Trophoblast cell (in vitro differentiated cells and primary cell): ENCODE measurements around the gene FOSL2.

Source experiments
- DNase-seq, 2 donors: peaks; one replicate each; pipeline ENCODE4 v3.0.0-alpha.2; 2016
- H2AFZ ChIP-seq: 2 replicates; pipeline ENCODE4 v1.6.1; 2013; ENCODE audit warnings: low read length, moderate library complexity, mild to moderate bottlenecking; ENCODE audit not compliant: insufficient read depth, poor library complexity
- H2AK5ac ChIP-seq: 2 replicates; pipeline ENCODE4 v1.6.1; 2013; ENCODE audit warnings: mild to moderate bottlenecking, low read length
- H2BK120ac ChIP-seq: 2 replicates; pipeline ENCODE4 v1.6.1; 2013; ENCODE audit warnings: low read length, mild to moderate bottlenecking, moderate library complexity; ENCODE audit not compliant: insufficient read depth, poor library complexity
- H2BK12ac ChIP-seq: 2 replicates; pipeline ENCODE4 v1.6.1; 2013; ENCODE audit warnings: mild to moderate bottlenecking, low read length, moderate library complexity
- H2BK5ac ChIP-seq: 2 replicates; pipeline ENCODE4 v1.6.1; 2013; ENCODE audit warnings: low read length, low read depth, moderate library complexity, mild to moderate bottlenecking; ENCODE audit not compliant: poor library complexity
- H3K14ac ChIP-seq: 2 replicates; pipeline ENCODE4 v1.6.1; 2013; ENCODE audit warnings: mild to moderate bottlenecking, low read length
- H3K18ac ChIP-seq: 2 replicates; pipeline ENCODE4 v1.6.1; 2013; ENCODE audit warnings: mild to moderate bottlenecking, low read length
- H3K23ac ChIP-seq: 2 replicates; pipeline ENCODE4 v1.6.1; 2013; ENCODE audit warnings: low read length
- H3K27ac ChIP-seq: 2 replicates; pipeline ENCODE4 v1.5.1; 2013; ENCODE audit warnings: low read depth, mild to moderate bottlenecking, inconsistent platforms, low read length, moderate library complexity
- H3K27me3 ChIP-seq: 2 replicates; pipeline ENCODE4 v1.6.1; 2013; ENCODE audit warnings: inconsistent platforms, mild to moderate bottlenecking, low read length, moderate library complexity; ENCODE audit not compliant: insufficient read depth
- H3K36me3 ChIP-seq, 2 experiments: 1 replicate in 1 of 2; 2 replicates in 1 of 2; pipeline ENCODE4 v1.6.1; 2013; ENCODE audit warnings: low read length in 2 of 2, mild to moderate bottlenecking in 2 of 2, moderate library complexity in 1 of 2; ENCODE audit not compliant: insufficient read depth in 2 of 2, control insufficient read depth in 1 of 2
- H3K4ac ChIP-seq: 2 replicates; pipeline ENCODE4 v1.6.1; 2013; ENCODE audit warnings: low read depth, mild to moderate bottlenecking, low read length, moderate library complexity
- H3K4me1 ChIP-seq, 2 experiments: 1 replicate in 1 of 2; 2 replicates in 1 of 2; pipeline ENCODE4 v1.6.1; 2013; ENCODE audit warnings: low read length in 2 of 2, mild to moderate bottlenecking in 2 of 2, moderate library complexity in 1 of 2; ENCODE audit not compliant: insufficient read depth in 2 of 2, control insufficient read depth in 1 of 2
- H3K4me2 ChIP-seq: 2 replicates; pipeline ENCODE4 v1.6.1; 2013; ENCODE audit warnings: inconsistent platforms, mild to moderate bottlenecking, low read length, moderate library complexity
- H3K4me3 ChIP-seq: 2 replicates; pipeline ENCODE4 v1.5.1; 2013; ENCODE audit warnings: mild to moderate bottlenecking, low read depth, low read length, inconsistent platforms
- H3K79me1 ChIP-seq: one replicate; pipeline ENCODE4 v1.6.1; 2013; ENCODE audit warnings: low read length
- H3K79me2 ChIP-seq: 2 replicates; pipeline ENCODE4 v1.6.1; 2013; ENCODE audit warnings: low read length, mild to moderate bottlenecking; ENCODE audit not compliant: control insufficient read depth, insufficient read depth, poor library complexity
- H3K9ac ChIP-seq: 2 replicates; pipeline ENCODE4 v1.6.1; 2013; ENCODE audit warnings: mild to moderate bottlenecking, low read length
- H3K9me3 ChIP-seq: 2 replicates; pipeline ENCODE4 v1.6.1; 2013; ENCODE audit warnings: low read depth, mild to moderate bottlenecking, control low read depth, inconsistent platforms, low read length; ENCODE audit not compliant: insufficient read depth
- H4K12ac ChIP-seq: 2 replicates; pipeline ENCODE4 v1.6.1; 2013; ENCODE audit warnings: low read depth, mild to moderate bottlenecking, low read length, moderate library complexity
- H4K8ac ChIP-seq: 2 replicates; pipeline ENCODE4 v1.6.1; 2013; ENCODE audit warnings: low read depth, mild to moderate bottlenecking, low read length, moderate library complexity
- H4K91ac ChIP-seq: one replicate; pipeline ENCODE4 v1.6.1; 2013; ENCODE audit warnings: low read depth, mild to moderate bottlenecking, low read length, moderate library complexity
- WGBS: extraction: QIAGEN DNeasy Blood & Tissue Kit; methylation state at CpG from one replicate; pipeline ENCODE4 v1.1.7; 2013; ENCODE audit warnings: missing lambda C conversion rate; ENCODE audit not compliant: insufficient read length, insufficient coverage; ENCODE audit errors: extremely low coverage; 5-methylcytosine and 5-hydroxymethylcytosine counted together

Gene FOSL2

DNA sequence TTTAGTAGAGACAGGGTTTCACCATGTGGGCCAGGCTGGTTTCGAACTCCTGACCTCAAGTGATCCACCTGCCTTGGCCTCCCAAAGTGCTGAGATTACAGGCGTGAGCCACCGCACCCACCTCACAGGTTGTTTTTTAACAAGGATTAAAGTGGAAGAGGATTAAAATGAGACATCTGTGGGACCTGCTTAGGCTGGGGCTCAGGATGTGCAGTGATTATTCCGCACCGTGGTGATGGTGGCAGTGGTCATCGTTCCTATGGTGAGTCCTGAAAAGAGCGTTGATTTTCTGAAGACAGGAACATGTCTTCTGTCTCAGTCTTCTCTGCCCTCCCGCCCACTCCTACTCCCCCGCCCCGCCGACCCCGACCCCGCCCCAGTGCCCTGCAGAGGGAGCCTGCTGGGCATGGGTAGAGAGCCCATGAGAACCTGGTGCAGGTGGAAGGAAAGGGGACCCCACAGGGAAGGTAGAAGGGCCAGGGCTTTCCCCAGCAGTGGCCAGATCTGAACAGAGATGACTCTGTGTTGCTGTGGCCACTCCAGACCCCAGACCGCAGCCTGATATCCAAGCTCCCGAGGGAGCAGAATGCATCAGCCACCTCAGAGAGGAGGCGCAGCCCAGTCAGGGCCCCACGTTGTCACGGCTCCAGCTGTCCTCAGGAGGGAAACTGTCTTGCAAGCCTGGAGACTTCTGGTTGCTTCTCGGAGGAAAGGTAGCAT lies 34.5 kb upstream of the FOSL2 start:
- no CpG with 5 or more reads among the region's 19 CpGs for WGBS
- H3K4me1 ChIP-seq, result peaks cover 25 to 34% of the 10 kb centered on the region in 2 experiments

DNA sequence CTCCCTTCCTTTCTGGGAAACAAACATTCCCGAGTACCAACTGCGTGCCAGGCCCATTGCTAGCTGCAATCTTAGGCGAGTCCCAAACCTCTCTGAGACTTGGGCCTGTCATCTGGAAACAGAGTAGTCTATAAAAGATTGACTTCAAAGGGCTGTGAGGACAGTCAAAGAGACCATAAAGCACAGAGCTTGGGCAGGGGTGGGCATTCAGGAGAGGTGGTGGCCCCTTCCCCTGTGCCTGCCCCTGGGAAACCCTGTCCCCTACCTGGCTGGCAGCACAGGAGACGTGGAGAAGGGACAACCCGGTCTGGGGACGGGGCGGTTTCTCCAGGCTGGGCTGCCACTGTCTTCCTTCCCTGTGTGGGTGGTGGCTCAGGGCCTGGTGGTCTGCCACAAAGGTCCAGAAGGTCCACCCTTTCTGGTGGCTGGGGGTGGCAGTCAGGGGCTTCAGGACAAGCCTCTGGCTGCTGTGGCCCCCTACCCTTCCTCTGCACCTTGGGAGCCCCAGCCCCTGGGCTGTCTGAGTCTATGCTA lies 33.9 kb upstream of the FOSL2 start:
- Histone ChIP-seq H4K8ac (no peak overlapping the region), H3K4me1 (peaks cover 31 to 41% of the 10 kb centered on the region in 2 experiments), H3K79me1 (peaks cover 17% of the 10 kb centered on the region), H3K79me2 (peaks cover 4% of the 10 kb centered on the region), H3K23ac (no peak overlapping the region), H2BK5ac (no peak overlapping the region), H3K4me3 (no peak overlapping the region), H4K12ac (no peak overlapping the region), H3K36me3 (no peaks in the 10 kb centered on the region), H2AK5ac (peak overlapping the region; percentile 5), H4K91ac (peak overlapping the region; percentile 8), H2AFZ (no peak overlapping the region), H3K4me2 (no peak overlapping the region), H3K9ac (no peak overlapping the region), H3K4ac (no peak overlapping the region), H3K27ac (no peak overlapping the region), H2BK120ac (peak overlapping the region; percentile 28), H3K27me3 (no peaks in the 10 kb centered on the region), H3K18ac (no peak overlapping the region), H3K9me3 (no peaks in the 10 kb centered on the region), H3K14ac (no peak overlapping the region), H2BK12ac (no peak overlapping the region)
- no CpG with 5 or more reads among the region's 7 CpGs for WGBS
- no peak for DNase-seq

More for the DNA sequence above, 34.5 kb upstream of the FOSL2 start:
- Histone ChIP-seq H3K36me3 (no peaks in the 10 kb centered on the region), H3K27ac (no peak overlapping the region), H2BK5ac (no peak overlapping the region), H3K14ac (no peak overlapping the region), H4K12ac (no peak overlapping the region), H2BK12ac (no peak overlapping the region), H3K23ac (no peak overlapping the region), H3K9ac (no peak overlapping the region), H3K4me2 (no peak overlapping the region), H4K91ac (peak overlapping the region; percentile 8), H2AK5ac (no peak overlapping the region), H3K4me3 (no peak overlapping the region), H2AFZ (no peak overlapping the region), H3K27me3 (no peaks in the 10 kb centered on the region), H4K8ac (no peak overlapping the region), H3K4ac (no peak overlapping the region), H3K9me3 (no peaks in the 10 kb centered on the region), H3K79me1 (peaks cover 13% of the 10 kb centered on the region), H3K79me2 (peaks cover 2% of the 10 kb centered on the region), H2BK120ac (no peak overlapping the region), H3K18ac (no peak overlapping the region)
- no peak for DNase-seq

DNA sequence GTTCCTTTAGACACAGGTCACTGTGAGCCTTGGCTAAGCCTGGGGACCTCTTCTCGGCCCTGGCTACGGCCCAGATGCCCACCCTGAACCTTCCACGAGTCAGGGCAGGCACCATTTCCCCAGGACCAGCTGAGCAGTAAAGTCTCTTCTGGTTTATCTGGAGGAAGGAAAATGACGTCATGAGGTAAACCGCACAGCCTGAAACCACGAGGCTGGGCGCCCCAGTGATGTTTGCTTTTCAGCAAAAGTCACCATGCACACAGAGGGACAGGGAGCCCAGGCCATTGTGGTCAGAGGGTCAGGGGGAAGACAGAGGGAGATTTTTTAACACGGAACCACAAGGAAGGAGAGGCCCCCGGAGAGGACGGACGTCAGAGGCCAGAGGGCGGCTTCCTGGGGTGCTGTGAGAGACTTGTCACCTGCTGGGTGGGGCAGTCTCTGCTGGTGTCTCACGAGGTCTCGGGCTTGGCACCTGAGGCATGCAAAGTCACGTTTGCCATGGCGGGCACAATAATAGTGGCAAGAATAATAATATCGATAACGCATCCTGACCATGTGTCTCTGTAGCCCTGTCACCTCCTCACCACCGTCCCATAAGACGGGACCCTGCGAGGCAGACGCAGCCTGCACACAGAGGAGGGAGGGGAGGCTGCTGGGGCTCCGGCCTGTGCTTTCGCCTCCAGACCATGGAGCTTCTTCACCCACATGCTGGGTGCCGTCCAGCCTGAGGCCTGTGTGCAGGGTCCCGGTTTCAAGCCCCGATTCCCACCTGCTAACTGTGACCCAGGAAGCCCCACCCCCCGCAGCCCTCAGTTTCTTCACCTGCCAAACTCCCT lies 33.2 kb upstream of the FOSL2 start:
- no peaks in the 10 kb centered on the region for H3K36me3 ChIP-seq
- no peak overlapping the region for H2AFZ ChIP-seq
- H2BK5ac ChIP-seq, result no peak overlapping the region
- H3K4me2 ChIP-seq, result no peak overlapping the region
- H3K23ac ChIP-seq, result no peak overlapping the region
- peak overlapping the region; percentile 15 for H4K91ac ChIP-seq
- H3K9ac ChIP-seq, result no peak overlapping the region
- H3K4ac ChIP-seq, result no peak overlapping the region
- H2BK120ac ChIP-seq, result no peak overlapping the region
- H3K27me3 ChIP-seq, result no peaks in the 10 kb centered on the region
- H3K4me1 ChIP-seq, result peaks cover 31 to 43% of the 10 kb centered on the region in 2 experiments
- DNase-seq, result peak in 1 of 2 donors; percentile 45
- peak overlapping the region; percentile 45 for H2AK5ac ChIP-seq
- H2BK12ac ChIP-seq, result peak overlapping the region; percentile 44
- H3K27ac ChIP-seq, result no peak overlapping the region
- H3K4me3 ChIP-seq, result no peak overlapping the region
- no peak overlapping the region for H3K14ac ChIP-seq
- H4K12ac ChIP-seq, result no peak overlapping the region
- no peak overlapping the region for H3K18ac ChIP-seq
- WGBS, result no CpG with 5 or more reads among the region's 28 CpGs
- H4K8ac ChIP-seq, result no peak overlapping the region
- no peaks in the 10 kb centered on the region for H3K9me3 ChIP-seq
- H3K79me2 ChIP-seq, result peaks cover 4% of the 10 kb centered on the region
- H3K79me1 ChIP-seq, result peaks cover 19% of the 10 kb centered on the region

DNA sequence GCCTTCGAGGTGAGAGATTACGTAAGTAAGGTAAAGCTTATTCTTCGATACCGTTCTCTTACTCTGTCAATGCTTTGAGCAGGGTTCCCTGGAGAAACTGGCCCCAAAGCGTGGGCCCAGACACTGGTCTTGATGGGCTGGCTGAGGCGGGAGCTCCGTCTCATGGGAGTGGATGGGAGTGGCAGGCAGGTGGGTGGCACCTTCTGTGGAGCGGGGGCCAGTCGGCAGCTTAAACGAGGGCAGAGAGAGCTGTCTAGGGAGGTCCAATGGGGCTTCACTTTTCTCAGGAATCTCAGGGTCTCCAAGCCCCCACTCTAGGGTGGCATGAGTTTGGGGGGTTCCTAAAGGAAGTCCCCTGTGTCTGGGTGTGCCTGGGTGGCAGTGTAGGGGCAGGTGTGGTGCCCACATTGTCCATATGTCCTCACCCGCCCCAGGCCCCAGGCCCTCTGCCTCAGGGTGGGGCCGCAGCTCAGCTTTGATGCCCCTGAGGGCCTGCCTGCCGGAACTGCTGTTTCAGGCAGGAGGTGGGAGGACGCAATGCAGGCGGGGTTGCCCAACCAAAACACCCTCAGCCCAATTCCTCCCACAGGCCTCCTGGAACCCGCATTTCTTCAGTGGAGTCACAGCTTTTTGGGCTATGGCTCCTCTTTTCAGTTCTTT lies 32.5 kb upstream of the FOSL2 start:
- H3K9me3 ChIP-seq, result no peaks in the 10 kb centered on the region

More for the DNA sequence above, 32.5 kb upstream of the FOSL2 start:
- Histone ChIP-seq H3K4me1 (peaks cover 29 to 45% of the 10 kb centered on the region in 2 experiments), H2BK5ac (no peak overlapping the region), H2BK120ac (no peak overlapping the region), H3K18ac (no peak overlapping the region), H3K79me1 (peaks cover 18% of the 10 kb centered on the region), H4K91ac (peak overlapping the region; percentile 47), H3K14ac (no peak overlapping the region), H3K9ac (no peak overlapping the region), H3K4ac (no peak overlapping the region), H3K27ac (no peak overlapping the region), H3K79me2 (peaks cover 4% of the 10 kb centered on the region), H2AFZ (no peak overlapping the region), H3K23ac (no peak overlapping the region), H4K8ac (no peak overlapping the region), H3K4me3 (no peak overlapping the region), H2BK12ac (peak overlapping the region; percentile 44), H3K36me3 (no peaks in the 10 kb centered on the region), H3K27me3 (no peaks in the 10 kb centered on the region), H3K4me2 (no peak overlapping the region), H2AK5ac (peak overlapping the region; percentile 70), H4K12ac (no peak overlapping the region)
- peak; percentile 83 to 87 for DNase-seq
- no CpG with 5 or more reads among the region's 16 CpGs for WGBS
